OCI-LY3 (cell line): ENCODE results near the gene SH3TC2.

ENCODE experiments used
- H2AFZ ChIP-seq: fragments of 200-600, 300-600 bp; shearing (Covaris generic); 2 replicates; pipeline ENCODE4 v1.6.0; 2014; ENCODE audit warnings: antibody characterized with exemption, low read depth, low read length
- H3K27ac ChIP-seq: fragments of 200-600, 300-600 bp; sonication (generic); 2 replicates; pipeline ENCODE4 v1.5.1; 2014; ENCODE audit warnings: mild to moderate bottlenecking, low read length, moderate library complexity, mixed read lengths
- H3K27me3 ChIP-seq: fragments of 200-600, 300-600 bp; sonication (generic); 2 replicates; pipeline ENCODE4 v1.6.1; 2014; ENCODE audit warnings: low read depth, low read length, mixed read lengths
- H3K36me3 ChIP-seq: fragments of 200-600, 300-600 bp; sonication (generic); replicated peaks from 2 replicates; pipeline ENCODE3; 2014; ENCODE audit warnings: low read depth, low read length, mixed read lengths
- H3K4me1 ChIP-seq: fragments of 300-600, 200-600 bp; sonication (generic); 2 replicates; pipeline ENCODE4 v1.6.1; 2014; ENCODE audit warnings: low read length, mixed read lengths
- H3K4me2 ChIP-seq: fragments of 200-600, 300-600 bp; sonication (generic); 2 replicates; pipeline ENCODE4 v1.6.1; 2014; ENCODE audit warnings: low read length, mixed read lengths
- H3K4me3 ChIP-seq: fragments of 300-600, 200-600 bp; sonication (generic); 2 replicates; pipeline ENCODE4 v1.5.1; 2014; ENCODE audit warnings: antibody characterized with exemption, mild to moderate bottlenecking, low read length, moderate library complexity
- H3K79me2 ChIP-seq: fragments of 300-600, 200-600 bp; shearing (Covaris generic); 2 replicates; pipeline ENCODE4 v1.6.1; 2014; ENCODE audit warnings: mild to moderate bottlenecking, low read length, mixed read lengths
- H3K9ac ChIP-seq: fragments of 300-600, 200-600 bp; shearing (Covaris generic); 2 replicates; pipeline ENCODE4 v1.6.0; 2014; ENCODE audit warnings: mild to moderate bottlenecking, low read length, moderate library complexity
- H3K9me3 ChIP-seq: fragments of 200-600, 300-600 bp; shearing (Covaris generic); 2 replicates; pipeline ENCODE4 v1.6.1; 2014; ENCODE audit warnings: low read length, mixed read lengths; ENCODE audit not compliant: insufficient read depth
- H4K20me1 ChIP-seq: fragments of 200-600, 300-600 bp; sonication (generic); 2 replicates; pipeline ENCODE4 v1.6.1; 2016; ENCODE audit warnings: low read length, mixed read lengths; ENCODE audit not compliant: insufficient read depth
- CTCF ChIP-seq: fragments of 200-600, 300-600 bp; sonication (generic); IDR thresholded peaks from 2 replicates; pipeline ENCODE4 v1.5.1; 2014; ENCODE audit warnings: antibody characterized with exemption, low read length, low read depth
- EZH2phosphoT487 ChIP-seq: fragments of 200-600 bp; shearing (Covaris generic); IDR thresholded peaks from 2 replicates; pipeline ENCODE4 v1.6.1; 2018; ENCODE audit warnings: antibody characterized with exemption, mixed run types, low read depth

The SH3TC2 gene

DNA sequence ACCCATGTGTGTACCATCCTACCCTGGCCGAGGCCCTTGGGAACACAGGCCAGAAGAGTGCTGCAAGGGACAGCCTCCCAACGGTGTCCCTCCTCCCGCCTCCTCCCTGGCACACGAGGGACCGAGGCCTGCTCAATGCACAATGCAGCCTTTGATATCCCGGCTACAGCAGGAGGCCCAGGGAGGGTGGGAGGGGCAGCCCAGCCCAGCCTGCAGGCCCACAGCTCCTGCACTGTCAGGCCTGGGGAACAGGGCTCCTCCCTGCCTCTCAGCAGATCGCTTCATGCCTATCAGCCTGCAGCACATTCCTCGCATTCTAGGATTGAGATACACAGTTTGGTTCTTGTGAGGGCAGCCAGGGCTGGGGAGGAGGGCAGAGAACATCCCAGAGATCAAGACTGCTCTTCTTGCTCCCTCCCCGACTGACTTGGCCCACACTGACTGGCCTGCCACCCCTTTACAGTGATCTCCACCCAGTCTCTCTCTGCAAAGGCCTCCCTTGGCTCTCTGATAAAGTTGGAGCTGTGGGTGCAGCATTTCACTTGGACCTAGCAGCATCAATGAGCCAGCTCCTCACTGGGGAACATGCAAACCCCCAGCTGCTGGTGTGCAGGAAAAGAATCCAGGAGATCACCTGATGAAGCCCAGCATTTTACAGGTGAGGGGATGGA lies at the start of gene SH3TC2:
Gene SH3TC2 (minus strand): TSS at position 46 of the 671 bp plus-strand sequence. CDS start 40 bp downstream, at position 6.
- Histone ChIP-seq H3K9ac (no peak within 1 kb of the TSS), H4K20me1 (no peaks in the 10 kb centered on the region), H3K36me3 (no peaks in the 10 kb centered on the region), H3K4me1 (no peaks in the 10 kb centered on the region), H3K4me3 (no peak within 1 kb of the TSS), H3K27me3 (no peaks in the 10 kb centered on the region), H2AFZ (no peak within 1 kb of the TSS), H3K4me2 (no peak within 1 kb of the TSS), H3K79me2 (no peaks in the 10 kb centered on the region), H3K9me3 (no peaks in the 10 kb centered on the region), H3K27ac (no peak within 1 kb of the TSS)
- TF ChIP-seq EZH2phosphoT487 (no peak), CTCF (no peak)

DNA sequence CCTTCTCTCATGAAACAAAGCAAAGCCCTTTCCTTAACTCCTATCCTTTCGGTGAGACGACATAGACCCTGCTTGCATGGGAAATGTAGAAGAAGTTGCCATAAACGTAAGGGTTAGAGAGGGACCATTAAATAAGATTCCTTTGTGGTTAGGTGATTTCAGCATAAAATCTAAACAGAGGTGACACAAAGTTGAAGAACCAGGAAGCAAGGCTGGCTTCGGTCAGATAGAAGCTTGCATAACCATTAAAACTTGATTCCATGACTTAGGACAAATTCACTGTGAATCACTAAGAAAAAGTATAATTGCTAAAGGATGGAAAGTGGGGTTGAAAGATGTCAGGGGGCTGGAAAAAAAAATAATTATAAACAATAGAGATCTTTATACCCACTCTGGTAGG lies 47.5 kb upstream of the SH3TC2 start:
- Histone ChIP-seq H3K9me3 (no peaks in the 10 kb centered on the region), H3K27ac (no peak overlapping the region), H3K36me3 (no peaks in the 10 kb centered on the region), H3K27me3 (no peaks in the 10 kb centered on the region), H3K9ac (no peak overlapping the region), H3K4me1 (no peaks in the 10 kb centered on the region), H3K4me2 (no peak overlapping the region), H4K20me1 (no peaks in the 10 kb centered on the region), H3K79me2 (no peaks in the 10 kb centered on the region), H3K4me3 (no peak overlapping the region), H2AFZ (no peak overlapping the region)
- TF ChIP-seq EZH2phosphoT487 (no peak), CTCF (no peak)

- Histone ChIP-seq H4K20me1 (no peaks in the 10 kb centered on the region), H3K27me3 (no peaks in the 10 kb centered on the region), H2AFZ (no peak overlapping the region), H3K36me3 (no peaks in the 10 kb centered on the region), H3K79me2 (no peaks in the 10 kb centered on the region), H3K9ac (no peak overlapping the region), H3K4me2 (no peak overlapping the region), H3K4me1 (no peaks in the 10 kb centered on the region), H3K9me3 (no peaks in the 10 kb centered on the region), H3K4me3 (no peak overlapping the region), H3K27ac (no peak overlapping the region)
- no peak for TF ChIP-seq CTCF
- no peak for TF ChIP-seq EZH2phosphoT487
These were observed 45.9 kb upstream of the SH3TC2 start for GRCh38 chr5:149108651-149109280.

GRCh38 chr5:149100331-149100730 lies 37.5 kb upstream of the SH3TC2 start:
- H3K9me3 ChIP-seq = no peaks in the 10 kb centered on the region
- no peaks in the 10 kb centered on the region for H3K79me2 ChIP-seq
- H3K27me3 ChIP-seq = no peaks in the 10 kb centered on the region
- no peak overlapping the region for H2AFZ ChIP-seq
- no peak overlapping the region for H3K4me2 ChIP-seq
- no peaks in the 10 kb centered on the region for H3K36me3 ChIP-seq
- H3K9ac ChIP-seq = no peak overlapping the region
- no peak overlapping the region for H3K27ac ChIP-seq
- no peaks in the 10 kb centered on the region for H3K4me1 ChIP-seq
- H3K4me3 ChIP-seq = no peak overlapping the region
- H4K20me1 ChIP-seq = no peaks in the 10 kb centered on the region
- TF ChIP-seq CTCF (no peak), EZH2phosphoT487 (no peak)
